Dedifferentiated amniotic fluid mesenchymal stem cell (primary cell): ENCODE measurements around the gene HSD17B4.
"Not testable (repeated sequence)": the region's sequence is repeated elsewhere in the genome, so short reads cannot be mapped to it uniquely, and the experiment has no call there.

ENCODE experiments used
- DNase-seq: peaks from one replicate; pipeline ENCODE4 v3.0.0-alpha.2; 2016; ENCODE audit errors: extremely low spot score

The HSD17B4 gene

GRCh38 chr5:119480629-119481028 lies 28.3 kb downstream of the HSD17B4 start:
- DNase-seq: not testable (repeated sequence)

GRCh38 chr5:119483155-119483554 lies 30.9 kb downstream of the HSD17B4 start:
- no peak for DNase-seq

GRCh38 chr5:119484884-119485283 lies 32.6 kb downstream of the HSD17B4 start:
- no peak for DNase-seq

- no peak for DNase-seq
These were observed 49.4 kb downstream of the HSD17B4 start for GRCh38 chr5:119501671-119502179.

- DNase-seq: not testable (repeated sequence)
These were observed 51.6 kb downstream of the HSD17B4 start for GRCh38 chr5:119503939-119504338.

GRCh38 chr5:119512277-119512676 lies 60.0 kb downstream of the HSD17B4 start:
- DNase-seq: no peak

GRCh38 chr5:119515192-119515591 lies 62.9 kb downstream of the HSD17B4 start:
- DNase-seq: no peak

- DNase-seq: not testable (repeated sequence)
These were observed 64.8 kb downstream of the HSD17B4 start for GRCh38 chr5:119517115-119517514.

- DNase-seq: no peak
These were observed 68.9 kb downstream of the HSD17B4 start for GRCh38 chr5:119521232-119521631.

- DNase-seq: no peak
These were observed 70.5 kb downstream of the HSD17B4 start for GRCh38 chr5:119522841-119523240.

- no peak for DNase-seq
These were observed 72.2 kb downstream of the HSD17B4 start for GRCh38 chr5:119524485-119524884.

GRCh38 chr5:119527351-119527750 lies 75.1 kb downstream of the HSD17B4 start:
- DNase-seq: no peak

GRCh38 chr5:119529811-119530210 lies 77.5 kb downstream of the HSD17B4 start:
- no peak for DNase-seq

GRCh38 chr5:119532637-119533036 lies 80.3 kb downstream of the HSD17B4 start:
- DNase-seq: no peak

- no peak for DNase-seq
These were observed 85.4 kb downstream of the HSD17B4 start for GRCh38 chr5:119537704-119538103.

GRCh38 chr5:119541716-119542115 lies 89.4 kb downstream of the HSD17B4 start:
- no peak for DNase-seq

GRCh38 chr5:119551819-119552218 lies 99.5 kb downstream of the HSD17B4 start:
- no peak for DNase-seq

GRCh38 chr5:119554597-119554996 lies 102.3 kb downstream of the HSD17B4 start:
- no peak for DNase-seq

GRCh38 chr5:119570910-119571309 lies 118.6 kb downstream of the HSD17B4 start:
- DNase-seq: no peak

- DNase-seq: no peak
These were observed 126.6 kb downstream of the HSD17B4 start for GRCh38 chr5:119578937-119579336.

- no peak for DNase-seq
These were observed 130.7 kb downstream of the HSD17B4 start for GRCh38 chr5:119582987-119583386.

GRCh38 chr5:119583684-119584083 lies 131.4 kb downstream of the HSD17B4 start:
- no peak for DNase-seq
